Measurements from ENCODE around the gene CCDC116.

- TF ChIP-seq CTCF (conservative IDR thresholded peaks at IDR 0.05): no peak
- no peak for TF ChIP-seq EZH2 (IDR thresholded peaks at IDR 0.05; ENCODE audit: low read depth)
Observed at GRCh38 chr22:21602579-21602978, 30.0 kb upstream of the CCDC116 start.
